DOHH2 (cell line): ENCODE results near the gene VAPB.

ENCODE experiments used
- H3F3A ChIP-seq: fragments of 200-600 bp; sonication (generic), shearing (Covaris generic); 2 replicates; pipeline ENCODE4 v1.6.0; 2016; ENCODE audit warnings: antibody characterized with exemption, mild to moderate bottlenecking; ENCODE audit not compliant: control insufficient read depth, insufficient read depth
- H3K27ac ChIP-seq: fragments of 200-600 bp; sonication (generic); 2 replicates; pipeline ENCODE4 v1.5.1; 2014; ENCODE audit warnings: low read depth, mild to moderate bottlenecking, low read length, moderate library complexity
- H3K27me3 ChIP-seq: fragments of 200-600 bp; sonication (generic); 2 replicates; pipeline ENCODE4 v1.6.1; 2014; ENCODE audit warnings: mild to moderate bottlenecking, low read length, mixed read lengths; ENCODE audit not compliant: control insufficient read depth
- H3K36me3 ChIP-seq: fragments of 200-600 bp; sonication (generic); 2 replicates; pipeline ENCODE4 v1.6.1; 2014; ENCODE audit warnings: mild to moderate bottlenecking, low read length, moderate library complexity, mixed read lengths; ENCODE audit not compliant: control insufficient read depth
- H3K4me1 ChIP-seq: fragments of 200-600 bp; sonication (generic); 2 replicates; pipeline ENCODE4 v1.6.1; 2014; ENCODE audit warnings: mild to moderate bottlenecking, low read length, mixed read lengths; ENCODE audit not compliant: control insufficient read depth
- H3K4me2 ChIP-seq: fragments of 200-600 bp; sonication (generic); 2 replicates; pipeline ENCODE4 v1.6.0; 2014; ENCODE audit warnings: mild to moderate bottlenecking, low read length, moderate library complexity
- H3K4me3 ChIP-seq: fragments of 200-600 bp; sonication (generic); 2 replicates; pipeline ENCODE4 v1.5.1; 2014; ENCODE audit warnings: mild to moderate bottlenecking, low read length, mixed read lengths
- H3K79me2 ChIP-seq: fragments of 200-600 bp; sonication (generic); 2 replicates; pipeline ENCODE4 v1.6.1; 2014; ENCODE audit warnings: mild to moderate bottlenecking, low read length, mixed read lengths; ENCODE audit not compliant: control insufficient read depth
- H3K9me2 ChIP-seq: fragments of 200-600 bp; sonication (generic); replicated peaks from 2 replicates; pipeline ENCODE4 v1.6.1; 2014; ENCODE audit warnings: mild to moderate bottlenecking, low read length, mixed read lengths; ENCODE audit not compliant: control insufficient read depth
- H3K9me3 ChIP-seq: fragments of 200-600 bp; sonication (generic); 2 replicates; pipeline ENCODE4 v1.6.1; 2014; ENCODE audit warnings: antibody characterized with exemption, low read length, mixed read lengths; ENCODE audit not compliant: control insufficient read depth, insufficient read depth
- H4K20me1 ChIP-seq: fragments of 200-600 bp; sonication (generic); 2 replicates; pipeline ENCODE4 v1.6.0; 2014; ENCODE audit warnings: low read depth, mild to moderate bottlenecking, antibody characterized with exemption, low read length, moderate library complexity; ENCODE audit not compliant: control insufficient read depth, insufficient read depth
- CTCF ChIP-seq: fragments of 200-600 bp; sonication (generic); IDR thresholded peaks from one replicate; pipeline ENCODE4 v1.5.1; 2014; ENCODE audit warnings: antibody characterized with exemption, mild to moderate bottlenecking, low read depth, low read length; ENCODE audit not compliant: poor library complexity, severe bottlenecking
- EZH2phosphoT487 ChIP-seq: fragments of 200-600 bp; sonication (generic); IDR thresholded peaks from 2 replicates; pipeline ENCODE4 v1.6.1; 2017; ENCODE audit warnings: borderline replicate concordance, mild to moderate bottlenecking, antibody characterized with exemption, low read length, moderate library complexity, mixed read lengths

Gene VAPB

GRCh38 chr20:58436868-58437645 lies 48.0 kb downstream of the VAPB start:
- H4K20me1 ChIP-seq: no peaks in the 10 kb centered on the region; the same call in 1 of the 2 replicates

DNA sequence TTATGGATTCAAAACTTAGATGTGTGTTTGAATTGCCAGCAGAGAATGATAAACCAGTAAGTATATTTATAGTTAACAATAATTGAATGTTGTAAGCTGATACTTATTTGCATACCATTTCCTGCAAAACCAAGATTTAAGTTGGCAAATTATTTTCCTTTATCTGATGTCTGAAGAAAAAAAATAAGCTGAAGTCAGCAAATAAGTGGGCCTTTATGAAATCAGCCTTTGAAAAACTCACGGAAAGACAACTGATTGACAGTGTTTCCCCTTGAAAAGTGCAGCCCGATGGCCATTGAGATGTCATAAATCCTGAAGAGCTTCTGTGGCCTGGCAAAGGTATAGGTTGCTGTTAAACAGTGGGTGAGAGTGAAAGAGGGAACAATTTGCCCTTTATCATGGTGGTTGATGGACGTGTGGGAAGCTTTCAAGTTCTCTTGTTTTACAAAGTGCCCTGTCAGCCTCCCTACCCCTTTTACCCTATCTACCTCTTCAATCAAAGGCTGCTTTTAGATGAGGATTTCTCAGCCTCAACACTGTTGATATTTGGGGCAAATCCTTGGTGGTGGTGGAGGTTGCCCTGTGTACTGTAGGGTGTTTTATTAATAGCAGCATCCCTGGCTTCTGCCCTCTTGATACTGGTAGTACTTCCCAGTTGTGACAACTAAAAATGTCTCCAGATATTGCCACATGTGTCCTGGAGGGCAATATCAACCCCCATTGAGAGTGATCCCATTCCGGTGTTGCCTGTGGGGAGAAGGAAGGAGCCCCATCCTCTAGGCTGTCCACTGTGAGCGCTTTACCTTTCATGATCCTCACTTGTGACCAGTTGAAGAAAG lies 50.2 kb downstream of the VAPB start:
- Histone ChIP-seq H3K4me1 (peaks cover 4% of the 10 kb centered on the region; the same call in 1 of the 2 replicates), H3F3A (no peaks in the 10 kb centered on the region), H3K4me3 (no peak overlapping the region), H3K9me3 (no peaks in the 10 kb centered on the region), H3K36me3 (peaks cover 68% of the 10 kb centered on the region), H3K4me2 (no peak overlapping the region), H3K27ac (no peak overlapping the region), H3K9me2 (no peaks in the 10 kb centered on the region), H3K79me2 (peaks cover 59% of the 10 kb centered on the region), H4K20me1 (no peaks in the 10 kb centered on the region; the same call in 1 of the 2 replicates), H3K27me3 (no peaks in the 10 kb centered on the region)
- TF ChIP-seq EZH2phosphoT487 (no peak), CTCF (no peak)

More at GRCh38 chr20:58436868-58437645, 48.0 kb downstream of the VAPB start:
- peaks cover 53% of the 10 kb centered on the region for H3K36me3 ChIP-seq
- H3K4me3 ChIP-seq: no peak overlapping the region
- H3K4me2 ChIP-seq: no peak overlapping the region
- no peak overlapping the region for H3K27ac ChIP-seq
- H3K4me1 ChIP-seq: peaks cover 4% of the 10 kb centered on the region; the same call in 1 of the 2 replicates
- H3K9me3 ChIP-seq: no peaks in the 10 kb centered on the region
- no peaks in the 10 kb centered on the region for H3K9me2 ChIP-seq
- no peaks in the 10 kb centered on the region for H3F3A ChIP-seq
- no peak for TF ChIP-seq EZH2phosphoT487
- no peak for TF ChIP-seq CTCF
- H3K79me2 ChIP-seq: peaks cover 77% of the 10 kb centered on the region
- no peaks in the 10 kb centered on the region for H3K27me3 ChIP-seq

GRCh38 chr20:58440021-58440767 lies 51.2 kb downstream of the VAPB start:
- no peaks in the 10 kb centered on the region for H3F3A ChIP-seq
- H3K36me3 ChIP-seq: peaks cover 71% of the 10 kb centered on the region
- no peak overlapping the region for H3K4me3 ChIP-seq
- no peak overlapping the region for H3K27ac ChIP-seq
- no peaks in the 10 kb centered on the region for H3K27me3 ChIP-seq
- TF ChIP-seq CTCF: no peak
- no peak for TF ChIP-seq EZH2phosphoT487
- H3K4me1 ChIP-seq: peaks cover 4% of the 10 kb centered on the region; the same call in 1 of the 2 replicates
- H4K20me1 ChIP-seq: no peaks in the 10 kb centered on the region; the same call in 1 of the 2 replicates
- H3K79me2 ChIP-seq: peaks cover 49% of the 10 kb centered on the region
- H3K9me2 ChIP-seq: no peaks in the 10 kb centered on the region
- no peaks in the 10 kb centered on the region for H3K9me3 ChIP-seq
- no peak overlapping the region for H3K4me2 ChIP-seq
